ENCODE results near the gene NUTF2.

DNA sequence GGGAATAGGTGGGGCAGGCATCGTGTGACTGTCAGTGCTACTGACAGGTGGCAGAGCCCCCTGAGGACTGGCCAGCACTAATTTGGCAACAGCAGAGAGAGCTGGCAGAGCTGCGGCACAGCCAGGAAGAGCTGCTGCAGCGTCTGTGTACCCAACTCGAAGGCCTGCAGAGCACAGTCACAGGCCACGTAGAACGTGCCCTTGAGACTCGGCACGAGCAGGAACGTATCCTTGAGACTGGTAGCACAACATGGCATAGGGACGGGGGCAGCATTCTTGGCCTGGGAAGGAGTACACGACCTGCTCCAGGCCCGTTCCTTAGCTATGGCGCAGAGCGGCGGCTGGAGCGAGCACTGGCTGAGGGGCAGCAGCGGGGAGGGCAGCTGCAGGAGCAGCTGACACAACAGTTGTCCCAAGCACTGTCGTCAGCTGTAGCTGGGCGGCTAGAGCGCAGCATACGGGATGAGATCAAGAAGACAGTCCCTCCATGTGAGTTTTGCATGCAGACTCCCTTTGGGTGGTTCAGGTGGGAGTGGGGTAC is 35.0 kb downstream of the NUTF2 start:
- TF ChIP-seq POLR2AphosphoS5 (IDR thresholded peaks at IDR 0.05; ENCODE audit: borderline replicate concordance, low read depth, low read length) (no peak), EZH2 (IDR thresholded peaks at IDR 0.05) (no peak)

Measured in SK-N-MC (cell line).